HEK293T (cell line): ENCODE measurements around the gene CHD9NB.
"Not testable (repeated sequence)": the region's sequence is repeated elsewhere in the genome, so short reads cannot be mapped to it uniquely, and the experiment has no call there.

Experiments
- CTCF ChIA-PET: fragments of 350-600 bp; formaldehyde crosslinking; extraction: SDS; loops from one replicate; lab custom pipeline; 2021; ENCODE audit warnings: antibody characterized with exemption, inconsistent platforms; lab: Yijun Ruan, JAX
- POLR2A ChIA-PET: fragments of 350-600 bp; formaldehyde crosslinking; extraction: SDS; loops from one replicate; lab custom pipeline; 2020; ENCODE audit warnings: antibody characterized with exemption, inconsistent platforms; lab: Yijun Ruan, JAX
- DNase-seq: peaks from one replicate; pipeline ENCODE4 v3.0.0; 2012; ENCODE audit warnings: mixed read lengths; ENCODE audit errors: extremely low spot score
- ARNT ChIP-seq: fragments of 450-650 bp; IDR thresholded peaks from 2 replicates; pipeline ENCODE4 v1.6.1; 2017; ENCODE audit warnings: mild to moderate bottlenecking
- BHLHE40 ChIP-seq: fragments of 450-650 bp; IDR thresholded peaks from 2 replicates; pipeline ENCODE4 v1.6.1; 2016; ENCODE audit warnings: mild to moderate bottlenecking, moderate library complexity, borderline replicate concordance
- CTBP1 ChIP-seq: fragments of 450-650 bp; IDR thresholded peaks from 2 replicates; pipeline ENCODE4 v1.6.1; 2016; ENCODE audit warnings: borderline replicate concordance
- ELF4 ChIP-seq: fragments of 450-650 bp; IDR thresholded peaks from 2 replicates; pipeline ENCODE4 v1.6.1; 2017; ENCODE audit warnings: antibody characterized with exemption
- FOXA1 ChIP-seq: fragments of 450-650 bp; IDR thresholded peaks from 2 replicates; pipeline ENCODE4 v1.6.1; 2016; ENCODE audit warnings: mild to moderate bottlenecking
- FOXK2 ChIP-seq: fragments of 450-650 bp; IDR thresholded peaks from 2 replicates; pipeline ENCODE4 v1.6.1; 2016; ENCODE audit warnings: mild to moderate bottlenecking
- FOXM1 ChIP-seq: fragments of 450-650 bp; IDR thresholded peaks from 2 replicates; pipeline ENCODE4 v1.6.1; 2017; ENCODE audit warnings: mild to moderate bottlenecking, borderline replicate concordance
- HDGF ChIP-seq: fragments of 450-650 bp; IDR thresholded peaks from 2 replicates; pipeline ENCODE4 v1.6.1; 2017; ENCODE audit warnings: antibody characterized with exemption, borderline replicate concordance
- L3MBTL2 ChIP-seq: fragments of 450-650 bp; conservative IDR thresholded peaks from 2 replicates; pipeline ENCODE4 v1.6.1; 2016; ENCODE audit warnings: mild to moderate bottlenecking
- LEF1 ChIP-seq: fragments of 450-650 bp; IDR thresholded peaks from 2 replicates; pipeline ENCODE4 v1.6.1; 2017; ENCODE audit warnings: mild to moderate bottlenecking, borderline replicate concordance
- NFRKB ChIP-seq: fragments of 450-650 bp; IDR thresholded peaks from 2 replicates; pipeline ENCODE4 v1.6.1; 2016; ENCODE audit warnings: mild to moderate bottlenecking, moderate library complexity
- PKNOX1 ChIP-seq: fragments of 450-650 bp; IDR thresholded peaks from 2 replicates; pipeline ENCODE4 v1.6.1; 2016
- SP1 ChIP-seq: fragments of 450-650 bp; IDR thresholded peaks from 2 replicates; pipeline ENCODE4 v1.6.1; 2017
- SUZ12 ChIP-seq: fragments of 450-650 bp; IDR thresholded peaks from 2 replicates; pipeline ENCODE4 v1.6.1; 2016; ENCODE audit warnings: mild to moderate bottlenecking
- TARDBP ChIP-seq: fragments of 450-650 bp; IDR thresholded peaks from 2 replicates; pipeline ENCODE4 v1.6.1; 2016
- ZNF384 ChIP-seq: fragments of 450-650 bp; IDR thresholded peaks from 2 replicates; pipeline ENCODE4 v1.6.1; 2016

The CHD9NB gene

GRCh38 chr16:53081686-53082407, 29.1 kb upstream of the CHD9NB start:
- no peak for TF ChIP-seq FOXM1
- TF ChIP-seq HDGF: no peak
- no peak for TF ChIP-seq TARDBP
- TF ChIP-seq L3MBTL2: no peak
- no peak for TF ChIP-seq NFRKB
- TF ChIP-seq CTBP1: no peak
- TF ChIP-seq LEF1: no peak
- no peak for TF ChIP-seq SP1
- no peak for TF ChIP-seq SUZ12
- no peak for TF ChIP-seq PKNOX1
- TF ChIP-seq ARNT: no peak
- TF ChIP-seq FOXA1: no peak
- no peak for TF ChIP-seq FOXK2
- DNase-seq: no peak
- CTCF ChIA-PET: interaction anchor here (0.7 kb wide), 1 partner anchor 16 kb away, joined by 3 read pairs; no protein-coding TSS in a partner anchor
- POLR2A ChIA-PET: interaction anchor here (1.7 kb wide), 1 partner anchor 18 kb away, joined by 4 read pairs; no protein-coding TSS in a partner anchor

GRCh38 chr16:53081032-53081424, 28.3 kb upstream of the CHD9NB start:
- TF ChIP-seq BHLHE40: no peak
- no peak for TF ChIP-seq LEF1
- TF ChIP-seq ARNT: no peak
- no peak for TF ChIP-seq FOXK2
- no peak for TF ChIP-seq NFRKB
- TF ChIP-seq FOXM1: no peak
- TF ChIP-seq L3MBTL2: no peak
- no peak for TF ChIP-seq PKNOX1
- ChIA-PET CTCF (no interaction called here), POLR2A (no interaction called here)
- no peak for DNase-seq

- ChIA-PET CTCF (no interaction called here), POLR2A (no interaction called here)
- no peak for DNase-seq
- no peak for TF ChIP-seq FOXM1
- TF ChIP-seq CTBP1: no peak
These were observed 27.8 kb upstream of the CHD9NB start for GRCh38 chr16:53080345-53081031.

- ChIA-PET POLR2A (no interaction called here), CTCF (no interaction called here)
- DNase-seq: no peak
- TF ChIP-seq SP1: no peak
These were observed 26.2 kb upstream of the CHD9NB start for GRCh38 chr16:53078765-53079485.

- TF ChIP-seq HDGF: no peak
- TF ChIP-seq NFRKB: no peak
- TF ChIP-seq FOXK2: no peak
- TF ChIP-seq LEF1: no peak
- no peak for TF ChIP-seq SP1
- no peak for TF ChIP-seq FOXA1
- TF ChIP-seq CTBP1: no peak
- TF ChIP-seq SUZ12: no peak
- no peak for TF ChIP-seq FOXM1
- no peak for TF ChIP-seq L3MBTL2
- TF ChIP-seq ELF4: no peak
- TF ChIP-seq PKNOX1: no peak
- TF ChIP-seq TARDBP: no peak
- no peak for TF ChIP-seq ARNT
- TF ChIP-seq BHLHE40: no peak
- no peak for TF ChIP-seq ZNF384
- ChIA-PET POLR2A (no interaction called here), CTCF (no interaction called here)
- DNase-seq: no peak
These were observed 25.6 kb upstream of the CHD9NB start for GRCh38 chr16:53078247-53078646.

- DNase-seq, POLR2A ChIA-PET: not testable (repeated sequence)
- CTCF ChIA-PET: interaction anchor here (0.6 kb wide), 1 partner anchor 38 kb away, joined by 4 read pairs; no protein-coding TSS in a partner anchor
These were observed 22.8 kb upstream of the CHD9NB start for GRCh38 chr16:53075461-53075860.

GRCh38 chr16:53074296-53074695, 21.6 kb upstream of the CHD9NB start:
- DNase-seq, POLR2A ChIA-PET, CTCF ChIA-PET: not testable (repeated sequence)
